NB4 (cell line): ENCODE data around the gene MEGF9.

ENCODE experiments used
- POLR2A ChIP-seq: IDR thresholded peaks from 2 replicates; pipeline ENCODE4 v1.6.1; 2011; ENCODE audit warnings: mild to moderate bottlenecking; ENCODE audit not compliant: insufficient read length; ENCODE audit errors: extremely low read depth
- TF ChIP-seq, protein P1 (sequence below): IDR thresholded peaks from 2 replicates; pipeline ENCODE4 v1.6.1; 2011; ENCODE audit warnings: low read depth, low read length
- TF ChIP-seq, protein P2 (sequence below): IDR thresholded peaks from one replicate; pipeline ENCODE4 v1.5.1; 2012; ENCODE audit warnings: low read depth, low read length

DNA sequence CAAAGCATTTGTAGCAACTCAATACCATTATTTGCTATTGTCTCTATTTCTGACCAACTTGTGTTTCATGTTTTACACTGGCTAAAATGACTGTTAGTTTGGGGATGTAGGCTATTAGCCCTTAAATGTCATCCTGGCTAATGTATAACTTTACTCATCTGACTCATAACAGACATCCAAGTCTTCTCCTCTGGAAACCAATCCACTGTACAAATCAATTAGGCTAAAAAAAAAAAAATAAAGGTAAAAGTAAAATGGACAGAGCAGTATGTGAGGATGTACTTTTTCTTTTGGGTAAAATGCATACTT is 20.6 kb downstream of the MEGF9 start:
- TF ChIP-seq, protein P1, sequence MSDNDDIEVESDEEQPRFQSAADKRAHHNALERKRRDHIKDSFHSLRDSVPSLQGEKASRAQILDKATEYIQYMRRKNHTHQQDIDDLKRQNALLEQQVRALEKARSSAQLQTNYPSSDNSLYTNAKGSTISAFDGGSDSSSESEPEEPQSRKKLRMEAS = no peak
- TF ChIP-seq POLR2A = no peak
- TF ChIP-seq, protein P2, sequence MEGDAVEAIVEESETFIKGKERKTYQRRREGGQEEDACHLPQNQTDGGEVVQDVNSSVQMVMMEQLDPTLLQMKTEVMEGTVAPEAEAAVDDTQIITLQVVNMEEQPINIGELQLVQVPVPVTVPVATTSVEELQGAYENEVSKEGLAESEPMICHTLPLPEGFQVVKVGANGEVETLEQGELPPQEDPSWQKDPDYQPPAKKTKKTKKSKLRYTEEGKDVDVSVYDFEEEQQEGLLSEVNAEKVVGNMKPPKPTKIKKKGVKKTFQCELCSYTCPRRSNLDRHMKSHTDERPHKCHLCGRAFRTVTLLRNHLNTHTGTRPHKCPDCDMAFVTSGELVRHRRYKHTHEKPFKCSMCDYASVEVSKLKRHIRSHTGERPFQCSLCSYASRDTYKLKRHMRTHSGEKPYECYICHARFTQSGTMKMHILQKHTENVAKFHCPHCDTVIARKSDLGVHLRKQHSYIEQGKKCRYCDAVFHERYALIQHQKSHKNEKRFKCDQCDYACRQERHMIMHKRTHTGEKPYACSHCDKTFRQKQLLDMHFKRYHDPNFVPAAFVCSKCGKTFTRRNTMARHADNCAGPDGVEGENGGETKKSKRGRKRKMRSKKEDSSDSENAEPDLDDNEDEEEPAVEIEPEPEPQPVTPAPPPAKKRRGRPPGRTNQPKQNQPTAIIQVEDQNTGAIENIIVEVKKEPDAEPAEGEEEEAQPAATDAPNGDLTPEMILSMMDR = no peak
